GM12875 (cell line): ENCODE results near the gene ZNF687.
"Not testable (repeated sequence)": the region's sequence is repeated elsewhere in the genome, so short reads cannot be mapped to it uniquely, and the experiment has no call there.

Experiments used
- H3K4me3 ChIP-seq: one replicate; pipeline ENCODE4 v1.5.1; 2011; ENCODE audit warnings: low read depth, low read length, control low read depth
- CTCF ChIP-seq: IDR thresholded peaks from 2 replicates; pipeline ENCODE4 v1.5.1; 2011; ENCODE audit warnings: low read depth, mild to moderate bottlenecking, control low read depth, inconsistent platforms, low read length, moderate library complexity, borderline replicate concordance; ENCODE audit not compliant: insufficient read depth

The ZNF687 gene

GRCh38 chr1:151265446-151266236, 16.5 kb upstream of the ZNF687 start:
- no peak overlapping the region for H3K4me3 ChIP-seq
- no peak for TF ChIP-seq CTCF

GRCh38 chr1:151266315-151266714, 15.8 kb upstream of the ZNF687 start:
- no peak for TF ChIP-seq CTCF

GRCh38 chr1:151266821-151267220, 15.3 kb upstream of the ZNF687 start:
- no peak overlapping the region for H3K4me3 ChIP-seq
- no peak for TF ChIP-seq CTCF

More at GRCh38 chr1:151266315-151266714, 15.8 kb upstream of the ZNF687 start:
- H3K4me3 ChIP-seq: no peak overlapping the region

GRCh38 chr1:151267760-151268159, 14.3 kb upstream of the ZNF687 start:
- no peak for TF ChIP-seq CTCF
- H3K4me3 ChIP-seq: no peak overlapping the region

GRCh38 chr1:151273924-151274466, 8.1 kb upstream of the ZNF687 start:
- TF ChIP-seq CTCF: no peak
- no peak overlapping the region for H3K4me3 ChIP-seq

GRCh38 chr1:151275341-151275740, 6.8 kb upstream of the ZNF687 start:
- not testable (repeated sequence) for H3K4me3 ChIP-seq

- H3K4me3 ChIP-seq: no peak overlapping the region
- no peak for TF ChIP-seq CTCF
Measured at GRCh38 chr1:151277249-151277648, 4.8 kb upstream of the ZNF687 start.
